ENCODE data around the gene ZBTB49. TPM values are rescaled to one million over a fixed set of nuclear protein-coding genes. Genes with fewer than 3 reads are reported as not detected.

ZBTB49 gene
- total RNA-seq, 2 experiments from 2014 or later, result 4.2 to 4.5 TPM

- Mint-ChIP-seq H3K4me3 (no peak overlapping the region), H3K27me3 (ENCODE audit: low read depth) (no peaks in the 10 kb centered on the region), H3K9me3 (no peaks in the 10 kb centered on the region), H3K4me1 (ENCODE audit: low read depth) (no peaks in the 10 kb centered on the region), H3K27ac (no peak overlapping the region), H3K36me3 (ENCODE audit: low read depth) (peaks cover 13% of the 10 kb centered on the region)
- CTCF ChIA-PET, result interaction anchor here (0.6 kb wide), 1 partner anchor 18 kb away, joined by 3 read pairs; no protein-coding TSS in a partner anchor
- intact Hi-C loops (cut with micrococcal nuclease), result no loop called here
- DNase-seq, result no peak
Measured at GRCh38 chr4:4315461-4316149, 25.6 kb downstream of the ZBTB49 start.

- Mint-ChIP-seq H3K4me3 (no peak overlapping the region), H3K36me3 (ENCODE audit: low read depth) (peaks cover 13% of the 10 kb centered on the region), H3K27me3 (ENCODE audit: low read depth) (no peaks in the 10 kb centered on the region), H3K27ac (no peak overlapping the region), H3K4me1 (ENCODE audit: low read depth) (no peaks in the 10 kb centered on the region), H3K9me3 (no peaks in the 10 kb centered on the region)
- intact Hi-C loops (cut with micrococcal nuclease), result no loop called here
- no peak for DNase-seq
- CTCF ChIA-PET, result interaction anchor here (0.6 kb wide), 1 partner anchor 18 kb away, joined by 3 read pairs; no protein-coding TSS in a partner anchor
Measured at GRCh38 chr4:4316150-4316495, 26.1 kb downstream of the ZBTB49 start.

GRCh38 chr4:4317496-4318232 lies 27.6 kb downstream of the ZBTB49 start:
- no peak for DNase-seq
- H3K4me1 Mint-ChIP-seq (ENCODE audit: low read depth), result no peaks in the 10 kb centered on the region
- H3K9me3 Mint-ChIP-seq, result no peaks in the 10 kb centered on the region
- H3K27me3 Mint-ChIP-seq (ENCODE audit: low read depth), result no peaks in the 10 kb centered on the region
- H3K36me3 Mint-ChIP-seq (ENCODE audit: low read depth), result peaks cover 19% of the 10 kb centered on the region
- intact Hi-C loops (cut with micrococcal nuclease), result no loop called here
- no peak overlapping the region for H3K4me3 Mint-ChIP-seq
- CTCF ChIA-PET, result interaction anchor here (0.8 kb wide), 1 partner anchor 179 kb away, joined by 3 read pairs; no protein-coding TSS in a partner anchor
- no peak overlapping the region for H3K27ac Mint-ChIP-seq

- H3K4me1 Mint-ChIP-seq (ENCODE audit: low read depth), result no peaks in the 10 kb centered on the region
- H3K36me3 Mint-ChIP-seq (ENCODE audit: low read depth), result peaks cover 16% of the 10 kb centered on the region
- no peak overlapping the region for H3K27ac Mint-ChIP-seq
- no peak for DNase-seq
- intact Hi-C loops (cut with micrococcal nuclease), result no loop called here
- no peaks in the 10 kb centered on the region for H3K9me3 Mint-ChIP-seq
- H3K27me3 Mint-ChIP-seq (ENCODE audit: low read depth), result no peaks in the 10 kb centered on the region
- CTCF ChIA-PET, result interaction anchor here (1.7 kb wide), 1 partner anchor 69 kb away, joined by 3 read pairs; no protein-coding TSS in a partner anchor
- no peak overlapping the region for H3K4me3 Mint-ChIP-seq
Measured at GRCh38 chr4:4320528-4320927, 30.5 kb downstream of the ZBTB49 start.

- no peak for DNase-seq
- Mint-ChIP-seq H3K27me3 (ENCODE audit: low read depth) (no peaks in the 10 kb centered on the region), H3K36me3 (ENCODE audit: low read depth) (peaks cover 13% of the 10 kb centered on the region), H3K27ac (no peak overlapping the region), H3K9me3 (no peaks in the 10 kb centered on the region), H3K4me3 (no peak overlapping the region), H3K4me1 (ENCODE audit: low read depth) (no peaks in the 10 kb centered on the region)
- intact Hi-C loops (cut with micrococcal nuclease), result no loop called here
- CTCF ChIA-PET, result interaction anchor here (1.7 kb wide), 1 partner anchor 69 kb away, joined by 3 read pairs; no protein-coding TSS in a partner anchor
Measured at GRCh38 chr4:4320951-4321714, 31.1 kb downstream of the ZBTB49 start.

- intact Hi-C loops (cut with micrococcal nuclease), result no loop called here
- CTCF ChIA-PET, result no interaction called here
- H3K4me3 Mint-ChIP-seq, result no peak overlapping the region
- peaks cover 11% of the 10 kb centered on the region for H3K36me3 Mint-ChIP-seq (ENCODE audit: low read depth)
- no peaks in the 10 kb centered on the region for H3K4me1 Mint-ChIP-seq (ENCODE audit: low read depth)
- H3K27me3 Mint-ChIP-seq (ENCODE audit: low read depth), result no peaks in the 10 kb centered on the region
- H3K27ac Mint-ChIP-seq, result no peak overlapping the region
- no peaks in the 10 kb centered on the region for H3K9me3 Mint-ChIP-seq
- DNase-seq, result no peak
Measured at GRCh38 chr4:4321951-4322688, 32.1 kb downstream of the ZBTB49 start.

- Mint-ChIP-seq H3K4me1 (ENCODE audit: low read depth) (no peaks in the 10 kb centered on the region), H3K4me3 (no peak overlapping the region), H3K27me3 (ENCODE audit: low read depth) (no peaks in the 10 kb centered on the region), H3K36me3 (ENCODE audit: low read depth) (peaks cover 11% of the 10 kb centered on the region), H3K27ac (no peak overlapping the region), H3K9me3 (no peaks in the 10 kb centered on the region)
- DNase-seq, result no peak
- CTCF ChIA-PET, result no interaction called here
- intact Hi-C loops (cut with micrococcal nuclease), result no loop called here
Measured at GRCh38 chr4:4323705-4324534, 33.9 kb downstream of the ZBTB49 start.

- no peak overlapping the region for H3K4me3 Mint-ChIP-seq
Measured at GRCh38 chr4:4325321-4325720, 35.3 kb downstream of the ZBTB49 start.

GRCh38 chr4:4326166-4326565 lies 36.1 kb downstream of the ZBTB49 start:
- CTCF ChIA-PET, result no interaction called here
- intact Hi-C loops (cut with micrococcal nuclease), result no loop called here
- Mint-ChIP-seq H3K27me3 (ENCODE audit: low read depth) (no peaks in the 10 kb centered on the region), H3K4me1 (ENCODE audit: low read depth) (no peaks in the 10 kb centered on the region), H3K9me3 (no peaks in the 10 kb centered on the region), H3K27ac (no peak overlapping the region), H3K4me3 (no peak overlapping the region), H3K36me3 (ENCODE audit: low read depth) (peaks cover 7% of the 10 kb centered on the region)
- DNase-seq, result no peak

More at GRCh38 chr4:4325321-4325720, 35.3 kb downstream of the ZBTB49 start:
- Mint-ChIP-seq H3K27me3 (ENCODE audit: low read depth) (no peaks in the 10 kb centered on the region), H3K4me1 (ENCODE audit: low read depth) (no peaks in the 10 kb centered on the region), H3K27ac (no peak overlapping the region), H3K36me3 (ENCODE audit: low read depth) (peaks cover 10% of the 10 kb centered on the region), H3K9me3 (no peaks in the 10 kb centered on the region)
- no peak for DNase-seq
- intact Hi-C loops (cut with micrococcal nuclease), result no loop called here
- CTCF ChIA-PET, result no interaction called here

GRCh38 chr4:4327652-4328121 lies 37.6 kb downstream of the ZBTB49 start:
- intact Hi-C loops (cut with micrococcal nuclease), result no loop called here
- no peak for DNase-seq
- no peaks in the 10 kb centered on the region for H3K27me3 Mint-ChIP-seq (ENCODE audit: low read depth)
- CTCF ChIA-PET, result no interaction called here
- no peak overlapping the region for H3K4me3 Mint-ChIP-seq
- no peak overlapping the region for H3K27ac Mint-ChIP-seq
- no peaks in the 10 kb centered on the region for H3K9me3 Mint-ChIP-seq
- H3K4me1 Mint-ChIP-seq (ENCODE audit: low read depth), result no peaks in the 10 kb centered on the region
- H3K36me3 Mint-ChIP-seq (ENCODE audit: low read depth), result peaks cover 1% of the 10 kb centered on the region

- no peak overlapping the region for H3K4me3 Mint-ChIP-seq
- no peak overlapping the region for H3K27ac Mint-ChIP-seq
- CTCF ChIA-PET, result no interaction called here
- no peaks in the 10 kb centered on the region for H3K9me3 Mint-ChIP-seq
- H3K4me1 Mint-ChIP-seq (ENCODE audit: low read depth), result no peaks in the 10 kb centered on the region
- no peak for DNase-seq
- H3K27me3 Mint-ChIP-seq (ENCODE audit: low read depth), result no peaks in the 10 kb centered on the region
- H3K36me3 Mint-ChIP-seq (ENCODE audit: low read depth), result no peaks in the 10 kb centered on the region
- intact Hi-C loops (cut with micrococcal nuclease), result no loop called here
Measured at GRCh38 chr4:4328206-4328605, 38.2 kb downstream of the ZBTB49 start.

Measured in activated naive CD4-positive, alpha-beta T cell treated with anti-CD3 and anti-CD28 coated beads for 36 hours (primary cell).